VCaP (cell line): ENCODE measurements around the gene RALB.
A peak's percentile ranks its signal among the peaks of the same experiment; 100 is the strongest.

Experiments used
- H3K27ac ChIP-seq: fragments of 450-650 bp; 2 replicates; pipeline ENCODE4 v1.5.1; 2017
- CTCF ChIP-seq: fragments of 450-650 bp; conservative IDR thresholded peaks from 2 replicates; pipeline ENCODE4 v1.5.1; 2017; ENCODE audit warnings: mild to moderate bottlenecking, moderate library complexity

RALB gene

GRCh38 chr2:120285056-120285455 lies 32.4 kb downstream of the RALB start:
- no peak overlapping the region for H3K27ac ChIP-seq
- no peak for TF ChIP-seq CTCF

DNA sequence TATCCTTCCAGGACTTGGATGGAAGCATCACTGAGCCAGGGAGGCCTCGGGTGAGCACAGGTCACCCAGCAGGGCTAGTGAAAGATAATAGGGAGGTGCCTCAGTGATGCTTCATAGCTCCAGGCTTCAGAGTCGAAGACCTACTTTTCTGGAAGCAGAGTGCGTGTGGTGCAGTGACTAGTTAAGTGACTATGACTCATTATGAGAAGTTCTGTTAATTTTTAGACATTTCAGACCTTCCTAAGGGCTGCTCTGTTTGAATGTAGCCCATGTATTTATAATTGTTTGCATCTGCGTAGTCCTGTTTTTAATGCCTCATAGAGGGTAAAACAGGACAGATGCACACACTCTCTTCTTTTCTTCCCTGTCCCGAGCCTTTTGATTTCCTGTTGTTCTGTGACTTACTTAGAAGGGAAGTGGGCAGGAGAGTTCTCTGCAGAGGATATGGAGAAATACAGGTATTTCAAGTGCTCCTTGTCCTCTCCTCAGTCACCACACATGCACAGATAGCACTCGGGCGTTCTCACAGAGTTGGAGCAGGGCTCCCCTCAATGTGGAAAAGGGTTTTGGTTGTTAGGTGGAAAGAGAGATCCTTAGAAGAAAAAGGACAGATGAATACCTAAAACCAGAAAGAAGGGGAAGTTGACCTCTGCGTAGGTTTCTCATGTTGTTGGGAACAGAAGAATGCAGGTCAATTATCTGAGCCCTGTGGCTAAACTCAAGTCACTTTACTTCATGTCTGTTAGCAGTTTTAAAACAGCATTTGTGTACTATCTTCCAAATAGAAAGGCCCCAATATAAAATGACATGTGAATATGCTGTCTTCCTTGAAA lies 34.7 kb downstream of the RALB start:
- H3K27ac ChIP-seq: no peak overlapping the region
- no peak for TF ChIP-seq CTCF

DNA sequence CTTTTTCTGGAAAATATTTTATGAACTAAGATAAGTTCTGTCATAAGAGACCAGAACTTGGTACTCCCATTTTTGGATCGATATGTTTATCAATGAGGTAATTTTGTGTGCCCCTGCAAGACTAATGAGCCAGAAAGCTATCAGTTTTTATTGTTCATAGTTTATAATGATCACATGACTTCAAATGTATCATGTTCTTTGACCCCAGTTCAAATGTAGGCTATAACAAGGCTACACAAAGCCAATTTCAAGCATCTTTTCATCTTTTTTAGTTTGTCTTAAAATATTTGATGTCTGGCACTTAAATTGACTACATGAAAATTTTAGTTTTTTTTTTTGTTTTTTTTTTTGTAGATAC lies 35.3 kb downstream of the RALB start:
- TF ChIP-seq CTCF: no peak
- no peak overlapping the region for H3K27ac ChIP-seq

GRCh38 chr2:120289221-120289906 lies 36.7 kb downstream of the RALB start:
- H3K27ac ChIP-seq: no peak overlapping the region
- peak; percentile 13; the same call in 1 of the 2 replicates for TF ChIP-seq CTCF

- TF ChIP-seq CTCF: no peak
- H3K27ac ChIP-seq: peak overlapping the region; percentile 88
These were observed 38.1 kb downstream of the RALB start for GRCh38 chr2:120290737-120291136.

GRCh38 chr2:120291401-120292311 lies 39.0 kb downstream of the RALB start:
- H3K27ac ChIP-seq: peak overlapping the region; percentile 88
- no peak for TF ChIP-seq CTCF
